Left hindlimb (tissue), 1 donor: ENCODE results near the gene DOP1B.
"Not testable (repeated sequence)": the region's sequence is repeated elsewhere in the genome, so short reads cannot be mapped to it uniquely, and the experiment has no call there.

Source experiments
- DNase-seq: peaks from one replicate; pipeline ENCODE4 v3.0.0-alpha.2; 2018

DOP1B gene, protein sequence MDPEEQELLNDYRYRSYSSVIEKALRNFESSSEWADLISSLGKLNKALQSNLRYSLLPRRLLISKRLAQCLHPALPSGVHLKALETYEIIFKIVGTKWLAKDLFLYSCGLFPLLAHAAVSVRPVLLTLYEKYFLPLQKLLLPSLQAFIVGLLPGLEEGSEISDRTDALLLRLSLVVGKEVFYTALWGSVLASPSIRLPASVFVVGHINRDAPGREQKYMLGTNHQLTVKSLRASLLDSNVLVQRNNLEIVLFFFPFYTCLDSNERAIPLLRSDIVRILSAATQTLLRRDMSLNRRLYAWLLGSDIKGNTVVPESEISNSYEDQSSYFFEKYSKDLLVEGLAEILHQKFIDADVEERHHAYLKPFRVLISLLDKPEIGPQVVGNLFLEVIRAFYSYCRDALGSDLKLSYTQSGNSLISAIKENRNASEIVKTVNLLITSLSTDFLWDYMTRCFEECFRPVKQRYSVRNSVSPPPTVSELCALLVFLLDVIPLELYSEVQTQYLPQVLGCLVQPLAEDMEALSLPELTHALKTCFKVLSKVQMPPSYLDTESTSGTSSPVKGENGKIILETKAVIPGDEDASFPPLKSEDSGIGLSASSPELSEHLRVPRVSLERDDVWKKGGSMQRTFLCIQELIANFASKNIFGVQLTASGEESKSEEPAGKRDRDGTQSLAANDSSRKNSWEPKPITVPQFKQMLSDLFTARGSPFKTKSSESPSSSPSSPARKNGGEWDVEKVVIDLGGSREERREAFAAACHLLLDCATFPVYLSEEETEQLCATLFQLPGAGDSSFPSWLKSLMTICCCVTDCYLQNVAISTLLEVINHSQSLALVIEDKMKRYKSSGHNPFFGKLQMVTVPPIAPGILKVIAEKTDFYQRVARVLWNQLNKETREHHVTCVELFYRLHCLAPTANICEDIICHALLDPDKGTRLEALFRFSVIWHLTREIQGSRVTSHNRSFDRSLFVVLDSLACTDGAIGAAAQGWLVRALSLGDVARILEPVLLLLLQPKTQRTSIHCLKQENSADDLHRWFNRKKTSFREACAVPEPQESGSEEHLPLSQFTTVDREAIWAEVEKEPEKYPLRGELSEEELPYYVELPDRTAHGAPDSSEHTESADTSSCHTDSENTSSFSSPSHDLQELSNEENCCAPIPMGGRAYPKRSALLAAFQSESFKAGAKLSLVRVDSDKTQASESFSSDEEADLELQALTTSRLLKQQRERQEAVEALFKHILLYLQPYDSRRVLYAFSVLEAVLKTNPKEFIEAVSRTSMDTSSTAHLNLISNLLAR (N-terminal part only)

GRCh38 chr21:36156815-36157670, at the start of gene DOP1B:
Gene DOP1B, plus strand, starts transcription at chr21:36156824. Its CDS starts 7,910 bp downstream, at chr21:36164734.
- no peak for DNase-seq

- DNase-seq: no peak
Observed at GRCh38 chr21:36109868-36110267, 46.8 kb upstream of the DOP1B start.

DNA sequence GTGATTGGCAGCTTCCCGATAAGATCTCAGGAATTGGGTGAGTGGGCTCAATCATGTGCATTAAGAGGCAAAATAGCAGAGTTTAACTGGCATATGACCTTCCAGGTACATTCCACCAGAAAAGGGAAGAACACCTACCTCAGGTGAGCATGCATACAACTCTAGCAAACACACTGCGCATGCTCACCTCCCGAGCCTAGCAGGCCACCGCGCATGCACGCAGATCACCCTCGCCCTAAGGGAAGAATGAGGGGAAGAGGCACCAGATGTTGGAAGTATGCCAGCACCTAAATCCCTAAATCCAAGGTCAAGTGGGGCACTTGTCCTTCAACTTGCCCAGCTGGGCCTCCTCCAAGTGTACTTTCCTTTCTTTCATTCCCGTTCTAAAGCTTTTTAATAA, 45.4 kb upstream of the DOP1B start:
- DNase-seq: no peak

GRCh38 chr21:36113647-36114428, 42.8 kb upstream of the DOP1B start:
- DNase-seq: no peak

GRCh38 chr21:36115138-36115730, 41.4 kb upstream of the DOP1B start:
- no peak for DNase-seq

- no peak for DNase-seq
Observed at GRCh38 chr21:36117286-36117741, 39.3 kb upstream of the DOP1B start.

- DNase-seq: no peak
Observed at GRCh38 chr21:36120304-36120888, 36.2 kb upstream of the DOP1B start.

DNA sequence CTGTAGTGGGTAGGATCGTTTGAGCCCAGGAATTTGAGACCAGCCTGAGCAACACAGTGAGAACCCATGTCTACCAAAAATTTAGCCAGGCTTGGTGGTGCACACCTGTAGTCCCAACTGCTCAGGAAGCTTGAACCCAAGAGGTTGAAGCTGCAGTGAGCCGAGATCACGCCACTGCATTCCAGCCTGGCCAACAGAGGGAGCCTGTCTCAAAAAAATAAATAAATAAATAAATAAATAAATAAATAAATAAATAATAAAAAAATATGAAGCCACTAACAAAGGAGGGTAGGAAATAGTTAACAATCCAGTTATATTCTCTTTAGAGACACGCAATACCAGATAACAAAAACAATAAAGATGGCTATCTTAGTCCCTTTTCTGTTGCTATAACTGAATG, 33.6 kb upstream of the DOP1B start:
- DNase-seq: no peak

DNA sequence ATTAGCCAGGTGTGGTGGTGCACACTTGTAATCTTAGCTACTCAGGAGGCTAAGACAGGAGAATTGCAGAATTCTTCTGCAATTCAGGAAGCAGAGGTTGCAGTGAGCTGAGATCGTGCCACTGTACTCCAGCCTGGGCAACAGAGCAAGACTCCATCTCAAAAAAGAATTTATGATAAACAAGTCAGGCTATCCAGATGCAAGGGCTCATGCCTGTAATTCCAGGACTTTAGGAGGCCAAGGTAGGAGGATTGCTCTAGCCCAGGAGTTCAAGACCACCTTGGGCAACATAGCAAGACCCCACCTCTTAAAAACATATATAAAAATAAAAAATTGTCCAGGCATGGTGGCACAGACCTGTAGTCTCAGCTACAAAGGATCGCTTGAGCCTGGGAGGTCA, 32.2 kb upstream of the DOP1B start:
- DNase-seq: no peak

DNA sequence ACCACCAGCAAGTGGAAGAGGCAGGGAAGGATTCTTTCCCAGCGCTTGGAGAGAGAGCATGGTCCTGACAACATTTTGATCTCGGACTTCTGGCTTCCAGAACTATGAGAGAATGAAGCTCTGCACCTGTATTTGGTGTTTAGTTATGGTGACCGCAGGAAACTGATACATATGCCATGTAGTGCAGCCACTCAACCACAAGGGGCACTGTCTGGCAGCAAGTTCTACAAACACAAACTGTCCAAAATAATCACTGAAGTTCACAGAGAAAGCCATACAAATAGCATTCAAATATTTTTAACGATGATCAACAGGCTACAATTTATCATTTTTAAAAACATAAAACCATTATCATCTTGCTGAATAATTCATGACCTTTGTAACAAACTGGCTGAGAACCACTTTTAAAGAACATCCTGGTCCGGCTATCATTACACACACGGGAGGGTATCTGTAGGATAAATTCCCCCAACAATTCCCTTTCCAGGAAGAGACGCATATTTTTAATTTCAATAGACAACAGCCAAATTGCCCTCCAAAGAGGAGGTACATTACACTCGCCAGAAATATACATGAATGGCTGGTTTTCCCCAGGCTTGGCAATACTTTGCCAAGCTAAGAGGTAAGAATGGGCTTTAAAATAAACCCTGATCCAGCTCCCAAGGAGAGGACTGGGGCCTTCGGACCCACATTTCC, 31.0 kb upstream of the DOP1B start:
- no peak for DNase-seq

GRCh38 chr21:36126208-36126565, 30.4 kb upstream of the DOP1B start:
- no peak for DNase-seq

DNA sequence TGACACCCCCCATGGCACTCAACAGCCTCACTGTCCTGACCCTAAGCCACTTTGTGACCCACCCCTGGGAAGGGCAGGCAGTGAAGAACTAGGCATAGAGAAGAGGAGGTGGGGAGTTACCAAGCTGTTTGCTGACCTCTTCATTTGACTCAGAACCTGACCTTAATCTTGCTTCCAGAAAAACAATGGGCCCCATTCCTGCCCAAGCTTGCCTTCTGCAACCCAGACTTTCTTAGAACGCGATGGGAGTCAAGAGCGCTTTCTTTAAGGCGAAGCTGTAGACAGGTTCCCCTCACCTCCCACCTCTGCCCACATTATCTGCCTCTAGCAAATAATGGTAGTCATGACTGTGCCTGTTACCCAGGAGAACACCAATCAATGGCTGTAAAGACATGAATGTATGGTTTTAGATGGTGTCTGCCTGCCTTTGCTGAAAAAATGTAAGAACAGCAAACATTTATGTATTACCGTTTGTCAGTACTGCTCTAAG, 30.0 kb upstream of the DOP1B start:
- no peak for DNase-seq

DNA sequence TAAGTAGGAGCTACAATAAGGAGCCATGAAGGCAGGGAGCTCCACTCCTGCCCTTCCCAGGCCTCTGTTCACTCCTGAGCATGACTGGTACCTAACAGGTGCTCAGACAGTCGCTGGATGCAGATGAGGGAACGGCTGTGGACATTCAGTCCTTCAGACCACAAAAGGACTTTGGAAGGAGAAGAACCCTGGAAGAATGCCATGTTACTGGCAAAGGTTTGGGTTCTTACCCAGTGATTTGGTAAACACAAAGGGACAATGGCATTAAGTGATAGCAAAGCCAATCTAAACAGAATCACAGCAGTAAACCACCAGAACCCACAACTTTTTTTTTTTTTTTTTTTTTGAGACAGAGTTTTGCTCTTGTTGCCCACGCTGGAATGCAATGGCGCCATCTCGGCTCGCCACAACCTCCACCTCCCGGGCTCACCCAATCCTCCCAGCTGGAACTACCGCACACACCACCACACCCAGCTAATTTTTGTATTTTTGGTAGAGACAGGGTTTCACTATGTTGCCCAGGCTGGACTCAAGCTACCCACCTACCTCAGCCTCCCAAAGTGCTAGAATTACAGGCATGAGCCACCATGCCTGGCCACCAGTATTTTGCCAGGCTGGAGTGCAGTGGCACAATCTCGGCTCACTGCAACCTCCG, 29.2 kb upstream of the DOP1B start:
- DNase-seq: no peak

GRCh38 chr21:36127977-36128376, 28.6 kb upstream of the DOP1B start:
- no peak for DNase-seq

GRCh38 chr21:36129219-36129618, 27.4 kb upstream of the DOP1B start:
- DNase-seq: no peak

DNA sequence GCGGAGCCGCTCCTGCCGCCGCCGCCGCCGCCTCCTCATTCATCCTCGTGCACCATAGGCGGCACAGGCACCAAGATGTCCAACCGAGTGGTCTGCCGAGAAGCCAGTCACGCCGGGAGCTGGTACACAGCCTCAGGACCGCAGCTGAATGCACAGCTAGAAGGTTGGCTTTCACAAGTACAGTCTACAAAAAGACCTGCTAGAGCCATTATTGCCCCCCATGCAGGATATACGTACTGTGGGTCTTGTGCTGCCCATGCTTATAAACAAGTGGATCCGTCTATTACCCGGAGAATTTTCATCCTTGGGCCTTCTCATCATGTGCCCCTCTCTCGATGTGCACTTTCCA, 26.2 kb upstream of the DOP1B start:
- not testable (repeated sequence) for DNase-seq

- DNase-seq: not testable (repeated sequence)
Observed at GRCh38 chr21:36130839-36131238, 25.8 kb upstream of the DOP1B start.

DNA sequence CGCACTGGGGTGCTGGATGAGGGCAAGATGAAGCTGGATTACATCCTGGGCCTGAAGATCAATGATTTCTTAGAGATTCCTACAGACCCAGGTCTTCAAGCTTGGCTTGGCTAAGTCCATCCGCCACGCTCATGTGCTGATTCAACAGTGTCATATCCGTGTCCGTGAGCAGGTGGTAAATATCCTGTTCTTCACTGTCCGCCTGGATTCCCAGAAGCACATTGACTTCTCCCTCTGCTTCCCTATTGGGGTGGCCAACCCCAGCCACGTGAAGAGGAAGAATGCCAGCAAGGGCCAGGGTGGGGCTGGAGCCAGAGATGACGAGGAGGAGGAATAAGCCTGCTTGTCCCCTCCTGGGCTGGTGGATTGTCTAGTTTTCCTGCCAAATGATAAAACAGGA, 23.9 kb upstream of the DOP1B start:
- DNase-seq: no peak

GRCh38 chr21:36134803-36135390, 21.7 kb upstream of the DOP1B start, which contains the start of gene CBR3:
Gene CBR3, plus strand, starts transcription at chr21:36135079. Its CDS starts 114 bp downstream, at chr21:36135193.
- peak; percentile 53 for DNase-seq
